SK-N-DZ (cell line): ENCODE measurements around the gene JAML.
A peak's percentile ranks its signal among the peaks of the same experiment; 100 is the strongest.

Experiments used
- DNase-seq: peaks from one replicate; pipeline ENCODE4 v3.0.0-alpha.2; 2015; ENCODE audit warnings: low spot score

Gene JAML

DNA sequence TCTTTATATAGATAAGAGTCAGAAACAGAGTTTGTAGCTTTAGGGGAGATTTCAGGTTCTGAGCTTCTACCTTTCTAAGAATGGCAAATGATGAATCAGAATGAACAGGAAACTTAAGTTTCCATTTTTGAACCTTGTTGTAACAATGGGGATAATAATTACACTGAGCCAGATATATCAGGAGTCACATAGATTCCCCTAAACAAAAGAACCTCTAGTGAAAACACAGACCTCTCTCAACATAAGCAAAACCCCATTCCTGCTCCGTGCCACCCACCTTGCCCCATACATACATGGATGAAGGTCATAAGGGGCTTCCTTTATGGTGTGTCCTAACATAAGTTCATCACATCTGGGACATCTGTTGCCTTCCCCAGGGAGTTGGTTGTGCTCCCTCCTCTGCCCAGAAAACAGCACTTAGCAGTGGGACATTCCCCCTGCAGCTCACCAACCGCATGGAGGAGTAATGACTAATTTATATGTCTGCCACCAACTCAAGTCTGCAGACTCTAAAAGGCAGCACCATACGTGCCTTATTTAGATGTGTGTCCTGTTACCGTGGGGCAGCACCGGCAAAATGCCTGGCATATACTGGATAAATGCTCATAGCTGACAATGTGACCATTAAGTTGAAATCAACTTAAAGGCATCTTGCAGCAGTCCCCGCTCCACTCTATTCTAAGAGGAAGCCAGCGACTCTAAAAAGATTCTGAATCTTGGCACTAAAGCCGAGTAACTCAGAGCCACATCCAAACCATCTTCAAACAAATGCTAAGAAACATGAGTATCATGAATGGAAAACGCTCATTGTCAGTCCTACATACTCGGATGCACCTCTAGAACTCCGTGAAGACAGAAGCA is 8.0 kb downstream of the JAML start:
- DNase-seq: no peak

DNA sequence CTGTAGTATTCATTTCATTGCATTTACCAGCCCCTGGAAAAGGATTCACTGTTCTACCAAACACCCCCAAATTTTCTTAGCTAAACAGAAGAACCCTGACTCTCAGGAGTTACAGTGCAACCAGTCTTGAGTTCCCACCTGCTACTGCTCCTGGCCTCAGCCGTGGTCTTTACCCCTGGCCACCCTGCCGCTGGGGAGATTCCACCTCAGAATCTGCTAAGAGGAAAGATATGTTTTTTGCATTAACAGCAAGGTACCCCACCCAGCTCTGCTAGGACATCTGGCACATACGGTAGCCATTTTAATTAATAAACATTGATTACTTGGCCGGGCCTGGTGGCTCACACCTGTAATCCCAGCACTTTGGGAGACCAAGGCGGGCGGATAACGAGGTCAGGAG is 9.0 kb downstream of the JAML start:
- no peak for DNase-seq

- DNase-seq: no peak
Measured at GRCh38 chr11:118215262-118215661, 9.5 kb downstream of the JAML start.

GRCh38 chr11:118214210-118214914 is 10.4 kb downstream of the JAML start:
- no peak for DNase-seq

DNA sequence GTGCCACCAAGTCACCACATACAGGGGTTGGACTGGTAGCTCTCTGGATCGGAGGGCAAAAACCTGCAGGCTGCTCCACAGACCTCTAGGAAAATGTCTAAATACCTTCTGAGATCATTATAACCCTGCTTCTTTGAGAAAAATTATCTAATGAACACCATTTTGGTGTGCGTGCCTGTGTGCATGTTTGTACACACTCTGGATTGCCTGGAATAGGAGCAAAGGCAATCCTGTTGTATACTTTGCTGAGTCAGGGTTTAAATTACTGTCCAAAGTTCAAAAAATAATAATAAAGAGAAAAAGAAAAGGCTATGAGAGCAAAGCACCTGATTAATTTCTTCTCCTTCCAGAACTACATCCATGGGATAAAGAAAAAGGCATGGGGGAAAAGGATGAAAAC is 11.0 kb downstream of the JAML start:
- no peak for DNase-seq

DNA sequence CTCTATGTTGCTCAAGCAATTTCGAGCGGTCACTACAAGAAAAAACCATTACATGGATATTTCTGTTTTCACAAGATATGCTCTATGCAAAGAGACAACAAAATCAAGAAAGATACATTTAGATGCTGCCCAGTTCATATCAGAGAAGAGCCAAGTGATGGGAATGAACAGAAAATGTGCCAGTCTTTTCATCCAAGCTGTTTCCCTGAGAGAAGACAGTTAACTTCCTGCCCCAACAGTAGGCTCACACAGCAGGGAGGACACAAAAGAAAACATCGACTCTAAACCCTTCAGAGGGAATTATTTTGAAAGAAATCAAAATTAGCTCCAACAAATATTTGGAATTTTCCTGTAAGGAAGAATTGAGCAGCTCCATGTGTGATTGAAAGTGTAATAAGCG is 11.6 kb downstream of the JAML start:
- no peak for DNase-seq

GRCh38 chr11:118212781-118213191 is 12.0 kb downstream of the JAML start:
- no peak for DNase-seq

GRCh38 chr11:118212131-118212725 is 12.6 kb downstream of the JAML start:
- DNase-seq: no peak

GRCh38 chr11:118211006-118211405 is 13.8 kb downstream of the JAML start:
- no peak for DNase-seq

DNA sequence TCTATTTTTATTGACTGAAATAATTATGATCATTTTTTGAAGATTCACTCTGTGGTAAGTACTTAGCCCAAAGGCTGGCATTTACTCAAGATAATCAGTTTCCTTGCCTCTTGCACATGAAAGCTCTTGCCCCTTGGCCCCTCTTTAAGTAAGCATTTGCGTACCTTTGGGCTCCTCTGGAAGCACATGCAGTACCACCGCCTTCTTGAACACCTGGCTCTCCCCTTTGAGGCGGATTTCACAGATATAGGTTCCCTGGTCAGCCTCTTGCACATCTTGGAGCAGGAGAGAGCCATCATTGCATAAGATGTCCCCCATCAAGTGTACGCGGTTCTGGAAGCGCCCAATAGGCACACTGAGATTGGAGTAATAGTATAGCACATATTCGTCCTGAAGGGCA is 14.5 kb downstream of the JAML start:
- no peak for DNase-seq

DNA sequence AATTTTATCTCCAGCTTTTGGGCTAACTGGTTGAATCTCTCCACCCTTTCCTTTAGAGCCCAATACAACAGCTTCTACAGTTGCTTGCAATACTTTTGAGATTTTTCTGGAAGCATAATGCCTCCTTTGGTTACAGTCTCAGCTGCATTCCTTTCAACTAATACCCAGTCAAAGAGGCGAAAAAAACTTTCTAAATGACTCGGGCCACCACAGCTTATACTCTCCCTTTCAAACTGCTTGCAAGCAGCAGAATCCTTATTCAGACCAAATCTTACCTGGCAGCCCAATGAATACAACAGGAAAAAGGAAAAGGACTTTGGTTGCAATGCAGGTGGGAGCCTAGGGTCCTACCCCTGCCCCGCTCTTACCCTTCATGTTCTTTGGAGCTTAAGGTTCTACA is 15.8 kb downstream of the JAML start:
- no peak for DNase-seq

GRCh38 chr11:118207079-118207478 is 17.7 kb downstream of the JAML start:
- DNase-seq: no peak

DNA sequence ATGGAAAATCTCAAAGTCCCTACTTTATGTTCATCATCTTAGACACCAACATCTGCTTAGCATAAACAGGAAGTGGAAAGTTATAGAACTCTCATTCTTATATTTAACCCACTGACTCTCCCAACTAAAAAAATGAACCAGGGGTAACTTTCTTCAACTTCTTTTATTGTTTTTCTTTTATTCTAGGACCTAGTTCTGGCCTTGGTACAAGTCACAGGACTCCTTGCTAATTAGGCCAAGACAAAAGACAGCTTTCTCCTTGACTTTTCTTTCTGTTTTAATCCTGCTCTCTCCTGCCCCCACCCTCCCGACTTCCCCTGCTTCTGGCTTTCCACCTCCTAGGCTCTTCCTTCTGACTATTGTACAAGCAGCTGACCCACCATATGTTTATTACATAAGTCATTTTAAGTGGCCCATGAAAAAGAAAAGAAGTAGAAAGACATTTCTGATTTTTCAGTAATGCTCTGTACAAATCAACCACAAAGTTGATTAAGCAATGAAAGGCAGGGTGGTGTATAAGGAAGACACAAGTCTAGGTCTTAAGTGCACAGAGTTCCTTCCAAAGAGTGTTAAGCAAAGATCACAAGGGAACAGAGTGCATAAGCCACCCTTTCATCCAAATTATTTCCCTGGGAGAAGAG is 18.3 kb downstream of the JAML start:
- no peak for DNase-seq

DNA sequence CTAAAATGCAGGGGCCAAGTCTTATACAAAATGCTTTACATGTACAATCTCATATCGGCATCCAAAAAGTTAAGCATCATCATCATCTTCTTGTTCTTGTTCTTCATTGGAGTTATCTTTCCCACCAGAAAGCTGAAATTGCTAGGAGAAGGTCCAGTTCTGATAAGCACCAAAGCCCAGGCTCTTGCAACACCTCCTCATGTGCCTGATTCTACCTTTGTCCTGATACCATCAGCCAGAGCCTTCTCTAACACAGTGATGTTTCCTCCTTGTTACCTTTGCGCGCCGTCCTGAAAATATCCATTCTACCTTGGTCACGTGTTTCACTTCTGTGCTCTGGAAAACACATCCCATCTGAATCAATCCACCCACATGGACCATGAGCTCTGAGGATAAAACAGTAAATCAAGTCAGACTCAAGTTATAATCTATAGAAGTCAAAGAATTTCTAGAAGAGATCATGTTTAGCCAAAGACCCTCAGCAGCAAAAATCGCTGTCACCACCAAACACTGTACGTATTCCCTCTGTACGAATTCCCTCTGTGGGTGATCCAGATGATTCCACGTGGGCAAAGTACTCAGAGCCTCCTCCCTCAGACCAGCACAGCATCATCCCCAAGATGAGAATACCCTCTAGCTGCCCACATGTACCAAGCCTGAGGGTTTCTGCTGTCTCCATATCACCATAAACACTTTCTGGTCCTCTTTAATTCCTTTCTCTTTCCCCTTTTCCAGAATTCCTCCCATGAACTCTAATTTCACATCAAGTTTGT is 19.0 kb downstream of the JAML start:
- DNase-seq: no peak

DNA sequence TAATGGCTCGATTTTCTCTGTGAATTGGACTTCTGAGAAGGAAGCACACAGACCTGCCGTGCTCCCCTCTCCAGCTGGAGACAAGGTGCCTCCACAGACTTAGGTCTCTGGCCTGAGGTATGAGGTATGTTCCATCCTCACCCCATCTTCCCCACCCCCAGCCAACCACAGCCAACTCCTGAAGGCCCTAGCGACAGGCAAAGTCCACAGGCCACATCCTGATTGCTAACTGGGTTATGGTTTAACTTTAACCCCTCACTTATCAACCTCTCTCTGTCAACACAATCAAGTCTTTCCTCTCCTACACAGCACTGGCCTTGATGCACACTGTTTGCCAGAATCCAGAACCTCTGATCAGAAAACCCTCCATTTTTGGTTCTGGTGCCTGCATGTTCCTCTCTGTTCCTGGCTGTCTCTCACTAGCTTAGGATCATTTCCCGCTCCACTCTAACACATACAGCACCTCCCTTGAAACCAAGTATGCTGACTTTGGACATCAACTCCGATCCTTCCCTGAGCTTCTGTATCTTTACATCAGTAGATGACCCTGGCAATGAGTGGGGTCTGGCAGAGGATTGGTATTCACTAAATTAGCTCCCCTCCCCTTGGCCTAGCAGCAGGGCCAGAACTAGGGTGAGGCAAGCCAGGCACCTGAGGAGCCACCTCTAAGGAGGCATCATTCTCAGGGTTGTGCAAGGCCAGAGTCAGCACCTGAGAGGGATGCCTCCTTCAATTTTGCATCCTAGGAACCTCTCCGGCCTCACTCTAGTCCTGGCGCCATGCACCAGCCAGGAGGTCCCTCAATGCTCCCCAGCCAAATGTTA is 22.0 kb downstream of the JAML start:
- DNase-seq: no peak

DNA sequence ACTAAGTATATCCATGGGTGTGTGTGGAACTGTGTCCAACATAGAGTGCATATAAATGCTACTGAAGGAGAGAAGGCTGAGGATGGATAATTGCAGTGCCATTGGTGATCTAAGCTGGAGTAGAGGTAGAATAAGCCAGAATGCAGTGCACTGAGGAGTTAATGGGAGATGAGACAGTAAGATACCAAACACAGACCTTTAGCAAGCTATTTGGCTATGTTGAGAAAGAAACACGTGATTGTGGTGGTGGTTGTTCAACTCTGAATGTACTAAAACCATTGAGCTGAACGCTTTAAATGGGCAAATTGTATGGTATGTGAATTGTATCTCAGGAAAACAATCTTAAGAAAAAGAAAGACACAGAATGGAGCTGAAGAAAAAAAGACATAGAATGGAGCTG is 22.8 kb downstream of the JAML start:
- DNase-seq: no peak

- DNase-seq: no peak
Measured at GRCh38 chr11:118200901-118201680, 23.7 kb downstream of the JAML start.

- no peak for DNase-seq
Measured at GRCh38 chr11:118200497-118200896, 24.3 kb downstream of the JAML start.

DNA sequence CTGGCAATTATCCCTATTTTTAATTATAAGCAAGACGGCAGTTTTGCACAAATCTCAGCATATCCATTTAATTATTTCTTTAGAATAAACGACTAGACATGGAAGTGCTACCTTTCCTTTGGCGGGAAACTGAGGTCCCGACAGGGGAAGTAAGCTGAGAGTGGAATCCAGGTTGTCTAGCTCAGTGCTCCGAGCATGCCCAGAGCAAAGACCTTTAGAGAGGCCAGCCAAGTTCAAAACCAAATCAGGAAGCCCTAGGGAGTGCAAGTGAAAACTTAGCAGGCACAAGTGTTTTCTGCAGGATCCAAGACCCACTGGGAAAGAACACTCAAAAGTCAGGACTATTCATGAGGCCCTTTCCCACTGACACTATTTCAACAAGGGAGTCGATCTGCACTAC is 25.7 kb downstream of the JAML start:
- no peak for DNase-seq

DNA sequence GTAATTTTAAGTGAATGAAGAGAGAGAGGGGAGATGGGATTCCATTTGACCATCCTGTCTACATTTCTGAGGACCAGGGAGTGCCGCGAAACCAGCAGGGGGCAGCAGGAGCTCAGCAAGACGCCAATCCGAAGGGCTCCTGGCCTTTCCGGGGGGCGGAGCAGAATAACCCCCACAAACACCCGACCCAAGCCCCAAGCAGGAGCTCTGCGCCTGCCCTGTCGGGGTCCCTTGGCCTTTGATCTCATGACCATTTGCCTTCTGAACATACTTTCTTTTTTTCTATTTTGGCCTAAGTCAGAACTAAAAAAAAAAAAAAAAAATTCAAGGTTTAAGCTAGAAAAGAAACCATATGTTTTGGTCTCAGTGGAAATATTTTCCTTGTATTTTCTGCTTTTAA is 26.4 kb downstream of the JAML start:
- peak; percentile 1 for DNase-seq
